ENCODE results near the gene RGS7.

- TF ChIP-seq EZH2 (IDR thresholded peaks at IDR 0.05; ENCODE audit: insufficient read depth, poor library complexity, severe bottlenecking) (no peak), EZH2phosphoT487 (IDR thresholded peaks at IDR 0.05; ENCODE audit: insufficient read depth, low read depth) (no peak)
These were observed 487.9 kb downstream of the RGS7 start for GRCh38 chr1:240869071-240869470.

Data from GM23248 (cell line).